IPS-18c (cell line): Measurements from ENCODE around the gene DTNA.
"Not testable (repeated sequence)": the region's sequence is repeated elsewhere in the genome, so short reads cannot be mapped to it uniquely, and the experiment has no call there.

Experiments
- H3K4me3 ChIP-seq: 2 replicates; pipeline ENCODE4 v1.7.0; 2013; ENCODE audit warnings: low read depth, mild to moderate bottlenecking, low read length, moderate library complexity; ENCODE audit not compliant: insufficient read depth
- H3K9me3 ChIP-seq: one replicate; pipeline ENCODE4 v1.6.1; 2013; ENCODE audit warnings: mild to moderate bottlenecking, low read length, moderate library complexity; ENCODE audit not compliant: control insufficient read depth, insufficient read depth

DTNA gene

GRCh38 chr18:34710934-34711333 is 836 bp downstream of the DTNA start:
- H3K4me3 ChIP-seq = no peak overlapping the region
- no peaks in the 10 kb centered on the region for H3K9me3 ChIP-seq

- not testable (repeated sequence) for H3K9me3 ChIP-seq, H3K4me3 ChIP-seq
Measured at GRCh38 chr18:34716111-34716510, 6.0 kb downstream of the DTNA start.

GRCh38 chr18:34718610-34719009 is 8.5 kb downstream of the DTNA start:
- no peaks in the 10 kb centered on the region for H3K9me3 ChIP-seq
- no peak overlapping the region for H3K4me3 ChIP-seq

- Histone ChIP-seq H3K9me3 (no peaks in the 10 kb centered on the region), H3K4me3 (no peak overlapping the region)
Measured at GRCh38 chr18:34720220-34720619, 10.1 kb downstream of the DTNA start.

GRCh38 chr18:34723143-34723542 is 13.0 kb downstream of the DTNA start:
- Histone ChIP-seq H3K9me3 (no peaks in the 10 kb centered on the region), H3K4me3 (no peak overlapping the region)

- H3K4me3 ChIP-seq, H3K9me3 ChIP-seq: not testable (repeated sequence)
Measured at GRCh38 chr18:34725737-34726136, 15.6 kb downstream of the DTNA start.

- H3K4me3 ChIP-seq = no peak overlapping the region
- no peaks in the 10 kb centered on the region for H3K9me3 ChIP-seq
Measured at GRCh38 chr18:34726286-34727004, 16.3 kb downstream of the DTNA start.

- no peak overlapping the region for H3K4me3 ChIP-seq
- H3K9me3 ChIP-seq = no peaks in the 10 kb centered on the region
Measured at GRCh38 chr18:34729264-34729663, 19.2 kb downstream of the DTNA start.

- Histone ChIP-seq H3K9me3 (no peaks in the 10 kb centered on the region), H3K4me3 (no peak overlapping the region)
Measured at GRCh38 chr18:34729740-34730355, 19.8 kb downstream of the DTNA start.

GRCh38 chr18:34730774-34731173 is 20.7 kb downstream of the DTNA start:
- Histone ChIP-seq H3K9me3 (no peaks in the 10 kb centered on the region), H3K4me3 (no peak overlapping the region)

- Histone ChIP-seq H3K9me3 (no peaks in the 10 kb centered on the region), H3K4me3 (no peak overlapping the region)
Measured at GRCh38 chr18:34734056-34734455, 24.0 kb downstream of the DTNA start.

GRCh38 chr18:34734526-34734925 is 24.4 kb downstream of the DTNA start:
- H3K9me3 ChIP-seq, H3K4me3 ChIP-seq: not testable (repeated sequence)

GRCh38 chr18:34738175-34738894 is 28.2 kb downstream of the DTNA start:
- Histone ChIP-seq H3K4me3 (no peak overlapping the region), H3K9me3 (no peaks in the 10 kb centered on the region)

GRCh38 chr18:34740101-34740500 is 30.0 kb downstream of the DTNA start:
- Histone ChIP-seq H3K4me3 (no peak overlapping the region), H3K9me3 (no peaks in the 10 kb centered on the region)

- Histone ChIP-seq H3K4me3 (no peak overlapping the region), H3K9me3 (no peaks in the 10 kb centered on the region)
Measured at GRCh38 chr18:34740724-34741123, 30.6 kb downstream of the DTNA start.

GRCh38 chr18:34741401-34741800 is 31.3 kb downstream of the DTNA start:
- Histone ChIP-seq H3K4me3 (no peak overlapping the region), H3K9me3 (no peaks in the 10 kb centered on the region)

- H3K4me3 ChIP-seq = no peak overlapping the region
- H3K9me3 ChIP-seq = no peaks in the 10 kb centered on the region
Measured at GRCh38 chr18:34742891-34743341, 32.8 kb downstream of the DTNA start.

GRCh38 chr18:34744569-34744968 is 34.5 kb downstream of the DTNA start:
- H3K4me3 ChIP-seq = no peak overlapping the region
- H3K9me3 ChIP-seq = no peaks in the 10 kb centered on the region
